Stimulated activated CD4-positive, alpha-beta T cell treated with anti-CD3 and anti-CD28 coated beads, Interleukin-1b, Interleukin-23, amount 100 ng/mL, for 24 hours (primary cell): ENCODE results near the gene IRF6.
A peak's percentile ranks its signal among the peaks of the same experiment; 100 is the strongest.

Experiments used
- DNase-seq, 4 experiments: peaks; one replicate each; pipeline ENCODE4 v3.0.0-alpha.2; 2020; ENCODE audit warnings: low read depth in 4 of 4, low spot score in 1 of 4

Gene IRF6

GRCh38 chr1:209805875-209806760, at the start of gene IRF6:
Gene IRF6 (minus strand): TSS chr1:209806142. CDS start chr1:209801413, 4,729 bp downstream.
- peak in 3 of 4 experiments; percentile 20 to 42 (median 42) for DNase-seq

GRCh38 chr1:209855623-209856022, 49.7 kb upstream of the IRF6 start:
- no peak for DNase-seq

GRCh38 chr1:209855006-209855405, 49.1 kb upstream of the IRF6 start:
- DNase-seq = no peak

- no peak for DNase-seq
Observed at GRCh38 chr1:209854196-209854595, 48.3 kb upstream of the IRF6 start.

- DNase-seq = no peak
Observed at GRCh38 chr1:209853676-209854075, 47.7 kb upstream of the IRF6 start.

GRCh38 chr1:209850342-209850979, 44.5 kb upstream of the IRF6 start:
- DNase-seq = peak in 2 of 4 experiments; percentile 6 to 15

GRCh38 chr1:209849388-209849787, 43.4 kb upstream of the IRF6 start:
- DNase-seq = no peak

- no peak for DNase-seq
Observed at GRCh38 chr1:209845408-209845725, 39.4 kb upstream of the IRF6 start.

GRCh38 chr1:209844695-209845407, 38.9 kb upstream of the IRF6 start:
- no peak for DNase-seq

- DNase-seq = no peak
Observed at GRCh38 chr1:209840611-209841010, 34.7 kb upstream of the IRF6 start.

- no peak for DNase-seq
Observed at GRCh38 chr1:209839875-209840546, 34.1 kb upstream of the IRF6 start.

GRCh38 chr1:209838537-209838936, 32.6 kb upstream of the IRF6 start:
- no peak for DNase-seq

- DNase-seq = no peak
Observed at GRCh38 chr1:209837671-209838070, 31.7 kb upstream of the IRF6 start.

GRCh38 chr1:209835782-209836298, 29.9 kb upstream of the IRF6 start:
- DNase-seq = peak in 1 of 4 experiments; percentile 32

GRCh38 chr1:209831615-209832014, 25.7 kb upstream of the IRF6 start:
- DNase-seq = no peak

- DNase-seq = no peak
Observed at GRCh38 chr1:209830722-209831121, 24.8 kb upstream of the IRF6 start.

- DNase-seq = no peak
Observed at GRCh38 chr1:209829716-209830115, 23.8 kb upstream of the IRF6 start.

- DNase-seq = peak; percentile 78 to 88 (median 82)
Observed at GRCh38 chr1:209827384-209828262, 21.7 kb upstream of the IRF6 start, which contains the start of gene UTP25. Gene UTP25 (plus strand): TSS chr1:209827972. CDS start chr1:209828064, 92 bp downstream.

- DNase-seq = no peak
Observed at GRCh38 chr1:209825591-209826434, 19.9 kb upstream of the IRF6 start.
